HG03565 (cell line): ENCODE results near the gene PPEF1.

Experiments used
- ATAC-seq: cut with Tn5 transposase; IDR thresholded peaks from one replicate; pipeline ENCODE4 v1.9.1; 2021; ENCODE audit warnings: mild to moderate bottlenecking, moderate library complexity; ENCODE audit not compliant: unreplicated experiment

PPEF1 gene

DNA sequence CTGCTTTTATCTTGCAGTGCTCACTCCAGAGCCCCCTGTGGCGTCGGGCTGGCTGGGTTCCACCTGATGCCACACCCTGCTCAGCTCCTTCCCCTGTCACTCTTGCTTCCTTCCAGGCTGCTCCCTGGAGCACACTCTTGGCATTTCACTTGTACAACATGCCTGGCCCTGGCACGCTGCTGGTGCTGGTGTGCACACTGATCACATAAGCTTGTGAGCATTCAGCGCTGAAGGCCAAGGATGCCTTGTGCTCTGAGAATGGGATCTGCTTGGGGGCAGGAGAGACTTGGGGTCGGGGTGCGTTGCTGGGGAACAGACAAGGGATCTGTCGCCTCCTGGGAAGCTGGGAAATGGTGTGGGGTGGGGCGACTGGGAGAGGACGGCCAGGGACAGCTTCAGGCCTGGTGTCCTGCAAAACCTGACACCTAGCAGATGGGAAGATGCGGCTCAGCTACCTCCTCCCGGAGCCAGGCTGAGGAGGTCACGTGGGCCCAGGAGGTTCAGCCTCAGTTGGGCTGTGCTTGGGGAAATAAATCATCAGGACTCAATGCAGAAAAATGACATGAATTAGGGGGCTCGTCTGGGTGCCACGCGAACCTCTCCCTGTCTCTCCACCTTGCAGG is 167.9 kb downstream of the PPEF1 start:
- ATAC-seq = no peak

DNA sequence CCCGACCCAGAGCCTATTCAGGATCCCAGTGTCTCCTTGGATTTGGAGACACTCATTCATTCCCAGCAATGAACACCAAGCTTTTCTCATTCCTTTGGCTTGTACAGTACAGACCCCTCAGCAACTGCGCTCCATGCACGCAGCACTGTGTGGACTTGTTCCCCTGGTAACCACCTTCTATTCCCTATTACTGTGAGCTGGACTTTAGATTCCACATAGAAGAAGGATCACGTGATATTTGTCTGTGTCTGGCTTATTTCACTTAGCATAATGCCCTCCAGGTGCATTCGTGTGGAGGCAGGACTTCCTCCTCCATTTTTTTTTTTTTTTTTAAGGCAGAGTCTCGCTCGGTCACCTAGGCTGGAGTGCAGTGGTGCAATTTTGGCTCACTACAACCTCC is 170.0 kb downstream of the PPEF1 start:
- ATAC-seq = no peak
